ENCODE results near the gene DAB2IP.

The DAB2IP gene

DNA sequence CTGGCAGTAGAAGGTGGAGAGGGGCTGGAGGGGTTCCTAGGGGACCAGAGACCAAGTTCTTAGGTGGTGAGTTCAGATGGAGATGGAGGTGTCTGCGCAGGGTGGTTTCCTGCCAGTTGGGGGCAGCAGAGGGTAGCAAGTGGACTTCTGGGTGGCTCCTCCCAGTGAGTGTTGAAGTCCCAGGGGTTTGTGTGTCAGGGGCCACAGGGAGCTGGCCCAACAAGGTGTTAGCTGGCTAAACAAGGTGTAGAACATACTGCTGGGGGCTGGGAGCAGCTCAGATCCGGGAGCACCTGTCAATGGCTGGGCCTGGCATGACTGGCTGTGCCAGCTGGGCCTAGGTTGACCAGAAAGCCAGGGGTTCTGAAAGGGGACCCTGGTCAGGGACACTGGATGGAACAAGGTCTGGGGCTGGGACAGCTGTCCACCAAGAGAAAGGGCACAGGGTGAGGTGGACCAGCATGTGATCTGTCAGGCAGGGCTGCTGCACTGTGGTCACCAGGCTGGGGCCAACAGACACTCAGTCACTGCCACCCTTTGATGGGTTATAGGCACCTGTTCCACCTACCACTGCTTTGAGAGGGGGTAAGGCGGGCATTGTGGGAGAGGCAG, 35.6 kb downstream of the DAB2IP start:
- DNase-seq, result peak; percentile 56 to 82

- no peak for DNase-seq
Observed at GRCh38 chr9:121688146-121688680, 36.8 kb downstream of the DAB2IP start.

GRCh38 chr9:121688681-121689080, 37.2 kb downstream of the DAB2IP start:
- no peak for DNase-seq

DNA sequence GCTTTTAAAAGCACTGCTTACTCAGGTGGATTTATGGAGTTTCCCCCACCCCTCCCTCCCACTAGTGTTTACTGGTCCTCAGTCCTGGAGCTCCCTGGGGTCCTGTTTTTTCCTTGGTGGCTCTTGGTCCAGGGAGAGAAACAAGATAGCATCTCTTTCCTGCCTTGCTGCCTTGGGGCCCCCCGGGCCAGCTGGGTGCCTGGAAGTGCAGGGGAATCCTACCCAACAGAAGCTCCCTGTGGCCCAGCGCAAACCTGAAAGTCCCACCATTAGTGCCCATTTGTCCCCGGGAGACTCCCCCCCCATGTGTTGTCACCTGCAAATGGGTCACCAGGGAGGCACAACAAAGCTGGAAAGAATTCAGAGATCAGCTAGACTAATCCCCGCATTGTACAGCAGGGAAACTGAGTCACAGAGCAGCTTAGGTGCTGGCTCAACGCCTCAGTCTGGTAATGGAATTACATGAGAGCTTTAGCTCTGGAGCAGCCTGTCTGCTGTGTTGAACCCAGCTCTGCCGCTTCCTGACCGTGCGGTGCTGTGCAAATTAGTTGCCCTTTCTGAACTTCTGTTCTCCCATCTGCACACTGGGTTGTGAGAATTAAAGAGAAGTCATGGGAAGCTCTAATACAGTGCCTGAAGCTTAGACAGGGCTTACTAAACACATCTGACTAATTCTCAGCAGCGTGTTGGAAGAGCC, 38.2 kb downstream of the DAB2IP start:
- no peak for DNase-seq

- DNase-seq, result no peak
Observed at GRCh38 chr9:121690316-121690715, 38.9 kb downstream of the DAB2IP start.

DNA sequence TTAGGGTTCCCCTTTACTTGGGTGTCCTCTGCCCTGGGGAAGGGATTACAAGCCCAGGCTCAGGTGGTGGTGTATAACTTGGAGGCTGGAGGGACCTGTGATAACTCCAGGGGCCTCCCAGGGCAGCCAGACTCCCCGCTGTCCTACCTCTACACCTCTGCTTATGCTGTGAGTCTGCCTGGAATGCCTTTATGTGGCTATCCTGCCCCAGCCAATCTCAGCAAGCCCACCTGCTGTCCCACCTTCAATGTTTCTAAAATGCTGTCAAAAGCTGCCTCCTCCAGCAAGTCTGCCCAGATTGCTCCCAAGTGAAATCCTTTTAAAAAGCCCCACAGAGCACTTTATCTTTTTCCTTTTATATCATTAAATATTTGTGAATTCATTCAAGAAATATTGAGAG, 39.3 kb downstream of the DAB2IP start:
- no peak for DNase-seq

DNA sequence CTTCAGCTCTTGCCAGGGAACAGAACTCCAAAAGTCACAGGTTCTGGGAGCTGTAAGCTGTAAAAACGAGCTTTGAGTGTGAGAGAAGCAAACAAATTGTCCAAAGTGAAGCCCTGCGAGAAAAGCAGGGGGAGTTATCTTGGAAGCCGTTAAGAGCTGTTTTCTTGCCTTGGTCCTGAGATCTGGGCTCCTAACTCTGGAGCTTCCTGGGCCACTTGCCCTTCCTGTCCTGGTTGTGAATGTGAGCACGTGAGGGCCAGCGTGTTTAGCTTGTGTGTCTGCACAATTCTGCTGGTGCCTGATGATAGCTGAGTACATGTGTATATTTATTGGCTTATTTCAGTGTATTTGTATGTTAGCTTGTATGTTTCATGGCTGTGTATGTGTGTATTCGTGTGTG, 40.5 kb downstream of the DAB2IP start:
- DNase-seq, result no peak

DNA sequence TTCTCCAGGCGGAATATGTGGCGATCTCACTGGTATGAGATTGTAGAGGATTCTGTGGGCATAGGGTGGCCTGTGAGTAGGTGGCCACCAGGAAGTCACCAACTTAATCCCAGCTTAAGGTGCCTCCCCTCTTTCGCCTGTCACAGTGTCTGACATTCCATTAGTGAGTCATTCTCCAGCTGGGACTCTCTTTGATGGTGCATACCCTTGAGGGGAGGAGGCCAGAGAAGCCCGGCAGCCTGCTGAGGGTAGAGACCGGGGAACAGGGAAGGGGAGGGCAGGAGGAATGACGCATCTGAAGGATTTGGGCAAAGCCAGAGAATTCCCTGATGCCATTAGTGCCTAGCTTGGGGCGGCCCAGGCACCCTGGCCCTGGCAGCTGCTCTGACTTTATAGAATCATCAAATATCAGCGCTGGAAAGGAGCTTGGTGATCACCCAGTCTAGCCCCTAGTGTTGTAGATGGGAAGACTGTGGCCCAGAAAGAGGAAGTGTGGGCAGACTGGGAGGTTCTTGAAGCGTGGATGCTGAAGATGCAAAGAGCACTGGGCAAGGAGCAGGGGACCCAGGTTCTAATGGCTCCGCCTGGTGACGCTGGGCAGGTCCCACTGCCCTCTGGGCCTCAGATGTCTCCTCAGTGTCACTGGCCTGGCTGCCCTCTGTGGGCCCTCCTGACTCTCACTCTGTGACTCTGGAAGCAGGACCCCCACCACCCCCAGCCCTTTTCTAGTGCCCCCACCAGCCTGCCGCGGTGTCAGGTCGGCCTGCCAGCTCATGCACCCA, 41.4 kb downstream of the DAB2IP start:
- no peak for DNase-seq

- no peak for DNase-seq
Observed at GRCh38 chr9:121693388-121693670, 41.9 kb downstream of the DAB2IP start.

GRCh38 chr9:121694001-121694400, 42.6 kb downstream of the DAB2IP start:
- no peak for DNase-seq

- no peak for DNase-seq
Observed at GRCh38 chr9:121694600-121694999, 43.2 kb downstream of the DAB2IP start.

- DNase-seq, result no peak
Observed at GRCh38 chr9:121696930-121697329, 45.5 kb downstream of the DAB2IP start.

DNA sequence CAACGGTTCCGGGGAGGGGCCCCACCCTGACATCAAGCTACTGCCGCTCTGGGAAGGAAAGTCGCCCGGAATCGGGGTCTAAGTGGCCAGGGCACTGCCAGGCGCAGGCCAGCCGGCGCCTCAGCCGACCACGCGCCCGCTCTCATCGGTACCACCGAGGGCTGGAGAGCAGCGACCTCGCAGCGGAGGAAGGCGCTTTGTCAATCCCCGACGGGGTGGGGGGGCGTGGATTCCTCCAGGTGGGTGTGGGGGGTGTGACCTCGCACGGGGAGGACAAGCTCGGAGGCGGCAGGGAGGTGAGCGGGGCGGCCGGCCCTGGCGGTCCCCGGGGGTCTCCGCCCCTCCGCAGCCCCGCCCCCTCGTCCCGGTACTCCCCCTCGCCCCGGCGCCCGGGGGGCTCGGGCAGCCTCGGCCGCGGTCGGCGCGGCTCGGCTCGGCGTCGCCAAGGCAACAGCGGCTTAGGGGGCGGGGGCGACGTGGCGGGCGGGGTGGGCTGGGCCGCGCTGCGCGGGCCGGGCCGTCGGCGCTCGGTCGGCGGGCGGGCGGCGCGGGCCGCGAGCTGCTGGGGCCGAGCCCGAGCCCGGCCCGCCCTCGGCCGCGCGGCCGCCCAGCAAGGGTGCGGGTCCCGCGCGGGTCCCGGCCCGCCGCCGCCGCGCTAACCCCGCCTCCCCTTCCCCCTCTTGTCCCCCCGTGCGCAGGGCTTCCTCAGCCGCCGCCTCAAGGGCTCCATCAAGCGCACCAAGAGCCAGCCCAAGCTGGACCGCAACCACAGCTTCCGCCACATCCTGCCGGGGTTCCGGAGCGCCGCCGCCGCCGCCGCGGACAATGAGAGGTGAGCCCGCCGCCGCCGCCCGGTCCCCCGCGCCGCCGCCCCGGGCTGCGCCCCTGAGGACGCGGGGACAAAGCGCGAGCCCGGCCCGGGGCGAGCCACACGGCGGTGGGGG, 47.5 kb downstream of the DAB2IP start:
- peak; percentile 24 to 68 for DNase-seq

- DNase-seq, result no peak
Observed at GRCh38 chr9:121699571-121700164, 48.2 kb downstream of the DAB2IP start.

GRCh38 chr9:121700165-121700831, 48.9 kb downstream of the DAB2IP start:
- peak in 1 of 2 donors; percentile 39 for DNase-seq

- DNase-seq, result no peak
Observed at GRCh38 chr9:121700832-121701419, 49.5 kb downstream of the DAB2IP start.

- DNase-seq, result no peak
Observed at GRCh38 chr9:121701736-121702261, 50.4 kb downstream of the DAB2IP start.

GRCh38 chr9:121703014-121703734, 51.7 kb downstream of the DAB2IP start:
- no peak for DNase-seq

- no peak for DNase-seq
Observed at GRCh38 chr9:121704281-121704680, 52.8 kb downstream of the DAB2IP start.

GRCh38 chr9:121706149-121706750, 54.8 kb downstream of the DAB2IP start:
- DNase-seq, result no peak
